ENCODE data around the gene TP53I11. TPM values are rescaled to one million over a fixed set of nuclear protein-coding genes. Genes with fewer than 3 reads are reported as not detected.

TP53I11 gene
- total and polyA plus RNA-seq, 2 experiments from 2014 or later, result 23.5 to 43.9 TPM

- no peak for TF ChIP-seq EZH2 (IDR thresholded peaks at IDR 0.05; ENCODE audit: low read depth, unreplicated experiment)
- TF ChIP-seq STAT1 (IDR thresholded peaks at IDR 0.05; ENCODE audit: unreplicated experiment), result no peak
Observed at GRCh38 chr11:44986315-44986714, 35.6 kb upstream of the TP53I11 start (continued).

GRCh38 chr11:44985721-44986120 is 35.0 kb upstream of the TP53I11 start:
- Histone ChIP-seq H3K4me3 (no peak overlapping the region), H2AFZ (no peak overlapping the region), H3K4me2 (no peak overlapping the region), H3K79me2 (replicated peaks; ENCODE audit: insufficient read depth) (no peaks in the 10 kb centered on the region), H3F3A (replicated peaks; ENCODE audit: low read depth) (no peaks in the 10 kb centered on the region), H3K4me1 (ENCODE audit: insufficient read depth) (no peaks in the 10 kb centered on the region; the same call in 1 of the 2 replicates), H3K36me3 (ENCODE audit: insufficient read depth) (no peaks in the 10 kb centered on the region), H3K27ac (ENCODE audit: low read depth) (no peak overlapping the region), H4K20me1 (replicated peaks; ENCODE audit: insufficient read depth) (no peaks in the 10 kb centered on the region), H3K9me2 (ENCODE audit: insufficient read depth) (no peaks in the 10 kb centered on the region), H3K27me3 (ENCODE audit: insufficient read depth) (no peaks in the 10 kb centered on the region)
- H3K9me3 Mint-ChIP-seq, result no peaks in the 10 kb centered on the region
- H3K27me3 Mint-ChIP-seq (ENCODE audit: insufficient read depth, low read depth, poor library complexity), result peaks cover 4% of the 10 kb centered on the region
- no peak overlapping the region for H3K27ac Mint-ChIP-seq
- H3K36me3 Mint-ChIP-seq (ENCODE audit: low read depth), result no peaks in the 10 kb centered on the region
- DNase-seq (ENCODE audit: low spot score) (no peak), ATAC-seq (no peak)
- TF ChIP-seq NANOG (IDR thresholded peaks at IDR 0.05; ENCODE audit: borderline replicate concordance) (no peak), JUNB (IDR thresholded peaks at IDR 0.05; ENCODE audit: unreplicated experiment) (no peak), EZH2phosphoT487 (IDR thresholded peaks at IDR 0.05; ENCODE audit: unreplicated experiment) (no peak), ETS1 (IDR thresholded peaks at IDR 0.05) (no peak), ZNF114 (CRISPR knock-in tag; IDR thresholded peaks at IDR 0.05) (no peak), STAT1 (IDR thresholded peaks at IDR 0.05; ENCODE audit: unreplicated experiment) (no peak), ZNF462 (CRISPR knock-in tag; IDR thresholded peaks at IDR 0.05) (no peak), CTCF (conservative IDR thresholded peaks at IDR 0.05; ENCODE audit: low read depth in 2 of 2) (no peak), EZH2 (IDR thresholded peaks at IDR 0.05; ENCODE audit: low read depth, unreplicated experiment) (no peak), POLR2AphosphoS5 (IDR thresholded peaks at IDR 0.05; ENCODE audit: low read depth) (no peak), ZNF331 (CRISPR knock-in tag; IDR thresholded peaks at IDR 0.05; ENCODE audit: low read depth) (no peak), REST (IDR thresholded peaks at IDR 0.05; ENCODE audit: unreplicated experiment) (no peak), CREB1 (CRISPR knock-in tag; IDR thresholded peaks at IDR 0.05; ENCODE audit: low read depth) (no peak)
- peaks cover 13% of the 10 kb centered on the region for H3K4me1 Mint-ChIP-seq
- H3K4me3 Mint-ChIP-seq, result no peak overlapping the region

All from GM23338 (cell line).